Ascending aorta (tissue), 2 donors: ENCODE measurements around the gene RNF4. TPM values are rescaled to one million over a fixed set of nuclear protein-coding genes. Genes with fewer than 3 reads are reported as not detected.

Experiments
- DNase-seq, 2 donors: peaks; one replicate each; pipeline ENCODE4 v3.0.0-alpha.2; 2019; ENCODE audit warnings: low spot score in 2 of 2
- H3K27ac ChIP-seq, 2 donors: fragments of 200-600 bp; sonication (generic); one replicate each; pipeline ENCODE4 v1.5.1; 2016 to 2017; ENCODE audit warnings: mild to moderate bottlenecking in 1 of 2
- H3K27me3 ChIP-seq: fragments of 200-600 bp; sonication (generic); one replicate; pipeline ENCODE4 v1.5.1; 2017
- H3K36me3 ChIP-seq, 2 donors: fragments of 200-600 bp; sonication (generic); one replicate each; pipeline ENCODE4 v1.5.1; 2016
- H3K4me1 ChIP-seq, 2 donors: fragments of 200-600 bp; sonication (generic); one replicate each; pipeline ENCODE4 v1.5.1; 2016 to 2017; ENCODE audit warnings: mild to moderate bottlenecking in 1 of 2
- H3K4me3 ChIP-seq, 2 donors: fragments of 200-600 bp; sonication (generic); one replicate each; pipeline ENCODE4 v1.5.1; 2016 to 2017; ENCODE audit warnings: mild to moderate bottlenecking in 1 of 2
- H3K9me3 ChIP-seq, 2 donors: fragments of 200-600 bp; sonication (generic); one replicate each; pipeline ENCODE4 v1.5.1; 2016
- intact Hi-C: fragments of 100-400 bp; cut with DNase I; formaldehyde crosslinking; loops from one replicate; pipeline ENCODE4 v1.15.1; 2023
- total RNA-seq: library from RNA; depleted of rRNA; stranded (reverse); fragments of >200 nt; gene quantifications from one replicate; pipeline ENCODE4 v1.1.0, GENCODE V29; 2016
- TF ChIP-seq, protein P1 (sequence below), 3 experiments: fragments of 200-600 bp in 2 of 3; fragments of 450-650 bp in 1 of 3; sonication (generic) in 2 of 3; IDR thresholded peaks; one replicate each; pipeline ENCODE4 v1.5.1; 2016 to 2019; ENCODE audit warnings: antibody characterized with exemption in 3 of 3, mild to moderate bottlenecking in 1 of 3, moderate library complexity in 1 of 3

Gene RNF4
- total RNA-seq, 1 donor from 2014 or later: 19.3 TPM

DNA sequence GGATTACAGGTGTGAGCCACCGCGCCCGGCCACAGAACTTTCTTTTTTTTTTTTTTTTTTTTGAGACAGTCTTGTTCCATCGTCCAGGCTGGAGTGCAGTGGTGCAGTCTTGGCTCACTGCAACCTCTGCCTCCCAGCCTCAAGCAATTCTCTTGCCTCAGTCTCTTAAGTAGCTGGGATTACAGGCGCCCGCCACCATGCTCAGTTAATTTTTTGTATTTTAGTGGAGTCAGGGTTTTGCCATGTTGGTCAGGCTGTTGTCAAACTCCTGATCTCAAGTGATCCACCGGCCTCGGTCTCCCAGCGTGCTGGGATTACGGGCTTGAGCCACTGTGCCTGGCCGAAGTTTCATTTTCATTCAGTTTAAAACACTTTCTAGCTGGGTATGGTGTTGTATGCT is 83.9 kb downstream of the RNF4 start:
- no peak for DNase-seq
- TF ChIP-seq, protein P1, sequence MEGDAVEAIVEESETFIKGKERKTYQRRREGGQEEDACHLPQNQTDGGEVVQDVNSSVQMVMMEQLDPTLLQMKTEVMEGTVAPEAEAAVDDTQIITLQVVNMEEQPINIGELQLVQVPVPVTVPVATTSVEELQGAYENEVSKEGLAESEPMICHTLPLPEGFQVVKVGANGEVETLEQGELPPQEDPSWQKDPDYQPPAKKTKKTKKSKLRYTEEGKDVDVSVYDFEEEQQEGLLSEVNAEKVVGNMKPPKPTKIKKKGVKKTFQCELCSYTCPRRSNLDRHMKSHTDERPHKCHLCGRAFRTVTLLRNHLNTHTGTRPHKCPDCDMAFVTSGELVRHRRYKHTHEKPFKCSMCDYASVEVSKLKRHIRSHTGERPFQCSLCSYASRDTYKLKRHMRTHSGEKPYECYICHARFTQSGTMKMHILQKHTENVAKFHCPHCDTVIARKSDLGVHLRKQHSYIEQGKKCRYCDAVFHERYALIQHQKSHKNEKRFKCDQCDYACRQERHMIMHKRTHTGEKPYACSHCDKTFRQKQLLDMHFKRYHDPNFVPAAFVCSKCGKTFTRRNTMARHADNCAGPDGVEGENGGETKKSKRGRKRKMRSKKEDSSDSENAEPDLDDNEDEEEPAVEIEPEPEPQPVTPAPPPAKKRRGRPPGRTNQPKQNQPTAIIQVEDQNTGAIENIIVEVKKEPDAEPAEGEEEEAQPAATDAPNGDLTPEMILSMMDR (IDR thresholded peaks at IDR 0.05): no peak
- intact Hi-C loops: no loop called here
- Histone ChIP-seq H3K27me3 (no peaks in the 10 kb centered on the region), H3K27ac (no peak overlapping the region), H3K9me3 (no peaks in the 10 kb centered on the region), H3K4me1 (peaks cover 0 to 3% of the 10 kb centered on the region in 2 donors), H3K36me3 (no peaks in the 10 kb centered on the region), H3K4me3 (no peak overlapping the region)

DNA sequence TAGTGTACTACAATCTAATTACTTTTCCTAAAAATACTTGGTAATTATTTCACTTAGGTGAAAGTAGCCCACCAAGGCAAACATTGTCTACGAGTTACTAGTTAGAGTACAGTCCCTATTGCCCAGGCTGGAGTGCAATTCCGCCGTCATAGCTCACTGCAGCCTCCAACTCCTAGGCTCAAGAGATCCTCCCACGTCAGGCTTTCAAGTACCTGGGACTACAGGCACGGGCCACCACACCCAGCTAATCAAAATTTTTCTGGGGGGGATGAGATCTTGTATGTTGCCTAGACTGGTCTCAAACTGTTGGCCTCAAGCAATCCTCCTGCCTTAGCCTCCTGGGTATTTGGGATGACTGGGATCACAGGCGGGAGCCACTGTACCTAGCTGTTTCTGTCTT is 89.4 kb downstream of the RNF4 start:
- Histone ChIP-seq H3K4me1 (peaks cover 0 to 3% of the 10 kb centered on the region in 2 donors), H3K9me3 (no peaks in the 10 kb centered on the region), H3K4me3 (no peak overlapping the region), H3K27ac (no peak overlapping the region), H3K27me3 (no peaks in the 10 kb centered on the region), H3K36me3 (peaks cover 0 to 4% of the 10 kb centered on the region in 2 donors)
- TF ChIP-seq, protein P1 (IDR thresholded peaks at IDR 0.05): no peak
- intact Hi-C loops: no loop called here
- no peak for DNase-seq

DNA sequence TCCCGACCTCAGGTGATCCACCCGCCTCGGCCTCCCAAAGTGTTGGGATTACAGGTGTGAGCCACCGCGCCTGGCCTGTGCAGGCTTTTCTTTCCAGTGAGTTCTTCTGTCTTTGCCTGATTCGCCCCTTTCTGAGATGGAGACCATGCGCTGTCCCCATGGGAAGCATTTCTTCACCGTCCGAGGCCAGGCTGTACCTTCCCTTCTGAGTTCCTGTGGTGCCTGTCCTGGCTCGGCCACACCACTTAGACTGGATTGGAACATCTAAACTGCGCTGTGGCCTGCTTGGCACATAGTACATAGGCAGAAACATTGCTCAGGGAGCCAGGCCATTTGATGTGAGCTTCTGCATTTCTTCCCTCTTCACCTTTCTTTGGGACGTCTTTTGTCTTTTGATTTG is 91.3 kb downstream of the RNF4 start:
- H3K27ac ChIP-seq: no peak overlapping the region
- H3K4me1 ChIP-seq: peaks cover 0 to 3% of the 10 kb centered on the region in 2 donors
- H3K36me3 ChIP-seq: peaks cover 0 to 4% of the 10 kb centered on the region in 2 donors
- no peaks in the 10 kb centered on the region for H3K9me3 ChIP-seq
- H3K27me3 ChIP-seq: no peaks in the 10 kb centered on the region
- intact Hi-C loops: no loop called here
- DNase-seq: no peak
- TF ChIP-seq, protein P1 (IDR thresholded peaks at IDR 0.05): no peak
- H3K4me3 ChIP-seq: no peak overlapping the region

Other genes starting within 250 kb of the RNF4 start
- 9.0 TPM for gene HAUS3, start 227.0 kb upstream of the RNF4 start, total RNA-seq
- gene POLN, start 227.0 kb upstream of the RNF4 start, total RNA-seq: 0.21 TPM
- 83.2 TPM for gene MXD4, start 207.0 kb upstream of the RNF4 start, total RNA-seq
- gene ZFYVE28, start 50.5 kb upstream of the RNF4 start, total RNA-seq: 12.3 TPM
- gene CFAP99, start 50.2 kb upstream of the RNF4 start, total RNA-seq: not detected
- 30.9 TPM for gene FAM193A, start 67.5 kb downstream of the RNF4 start, total RNA-seq